Measurements from ENCODE around the gene CDA. TPM values are rescaled to one million over a fixed set of nuclear protein-coding genes. Genes with fewer than 3 reads are reported as not detected.

The CDA gene
- total RNA-seq, 4 donors from 2014 or later: 0.96 to 4.3 (median 3.1) TPM; not detected in 1

- Histone ChIP-seq H3K36me3 (peaks cover 0 to 19% of the 10 kb centered on the region in 2 donors), H3K4me1 (peaks cover 0 to 46% (median 6%) of the 10 kb centered on the region in 3 donors), H3K27ac (peak overlapping the region; percentile 45 to 86 (median 84)), H3K9me3 (no peaks in the 10 kb centered on the region), H3K4me3 (peak overlapping the region; percentile 88 to 93), H3K27me3 (no peaks in the 10 kb centered on the region)
- WGBS, 2 donors (ENCODE audit: low coverage in 1 of 2): 51 to 69% methylated on average over 3 to 4 of the region's 7 CpGs
- no peak for ATAC-seq
- TF ChIP-seq POLR2AphosphoS5 (IDR thresholded peaks at IDR 0.05) (no peak), EP300 (IDR thresholded peaks at IDR 0.05) (no peak), CTCF (IDR thresholded peaks at IDR 0.05) (no peak), POLR2A (IDR thresholded peaks at IDR 0.05) (no peak)
Measured at GRCh38 chr1:20662110-20662475, 73.2 kb downstream of the CDA start.

GRCh38 chr1:20663365-20663764, 74.5 kb downstream of the CDA start:
- H3K4me3 ChIP-seq: no peak overlapping the region
- no peaks in the 10 kb centered on the region for H3K27me3 ChIP-seq
- no peak for TF ChIP-seq CTCF (IDR thresholded peaks at IDR 0.05)
- TF ChIP-seq POLR2AphosphoS5 (IDR thresholded peaks at IDR 0.05): no peak
- no peak for TF ChIP-seq EP300 (IDR thresholded peaks at IDR 0.05)
- TF ChIP-seq POLR2A (IDR thresholded peaks at IDR 0.05): no peak
- peaks cover 0 to 6% of the 10 kb centered on the region in 2 donors for H3K36me3 ChIP-seq
- H3K27ac ChIP-seq: no peak overlapping the region
- H3K4me1 ChIP-seq: peaks cover 0 to 33% (median 6%) of the 10 kb centered on the region in 3 donors
- WGBS, 2 donors (ENCODE audit: low coverage in 1 of 2): 100% methylated on average over 1 of the region's 1 CpG; no CpG with 5 or more reads in 1 of the 2 donors
- ATAC-seq: no peak
- H3K9me3 ChIP-seq: no peaks in the 10 kb centered on the region

GRCh38 chr1:20663969-20664715, 75.2 kb downstream of the CDA start:
- H3K27ac ChIP-seq: no peak overlapping the region
- TF ChIP-seq POLR2A (IDR thresholded peaks at IDR 0.05) (no peak), CTCF (IDR thresholded peaks at IDR 0.05) (no peak), EP300 (IDR thresholded peaks at IDR 0.05) (no peak), POLR2AphosphoS5 (IDR thresholded peaks at IDR 0.05) (no peak)
- H3K4me3 ChIP-seq: no peak overlapping the region
- no peaks in the 10 kb centered on the region for H3K36me3 ChIP-seq
- WGBS, 2 donors (ENCODE audit: low coverage in 1 of 2): 57% methylated on average over 2 of the region's 12 CpGs; no CpG with 5 or more reads in 1 of the 2 donors
- no peaks in the 10 kb centered on the region for H3K27me3 ChIP-seq
- peaks cover 0 to 27% (median 6%) of the 10 kb centered on the region in 3 donors for H3K4me1 ChIP-seq
- no peaks in the 10 kb centered on the region for H3K9me3 ChIP-seq
- no peak for ATAC-seq

GRCh38 chr1:20665726-20666125, 76.8 kb downstream of the CDA start:
- no peak for ATAC-seq
- H3K27ac ChIP-seq: peak overlapping the region in 1 of 4 donors; percentile 21
- H3K36me3 ChIP-seq: no peaks in the 10 kb centered on the region
- 83% methylated on average over 10 of the region's 12 CpGs; no CpG with 5 or more reads in 1 of the 2 donors for WGBS, 2 donors (ENCODE audit: low coverage in 1 of 2)
- H3K9me3 ChIP-seq: no peaks in the 10 kb centered on the region
- no peak overlapping the region for H3K4me3 ChIP-seq
- TF ChIP-seq EP300 (IDR thresholded peaks at IDR 0.05) (no peak), POLR2A (IDR thresholded peaks at IDR 0.05) (no peak), POLR2AphosphoS5 (IDR thresholded peaks at IDR 0.05) (no peak), CTCF (IDR thresholded peaks at IDR 0.05) (no peak)
- H3K27me3 ChIP-seq: no peaks in the 10 kb centered on the region
- peaks cover 0 to 11% (median 0%) of the 10 kb centered on the region in 3 donors for H3K4me1 ChIP-seq

GRCh38 chr1:20666146-20666545, 77.2 kb downstream of the CDA start:
- Histone ChIP-seq H3K9me3 (no peaks in the 10 kb centered on the region), H3K27ac (peak overlapping the region in 2 of 4 donors; percentile 48 to 51), H3K4me3 (no peak overlapping the region), H3K27me3 (no peaks in the 10 kb centered on the region), H3K4me1 (peaks cover 0 to 9% (median 0%) of the 10 kb centered on the region in 3 donors), H3K36me3 (no peaks in the 10 kb centered on the region)
- WGBS, 2 donors (ENCODE audit: low coverage in 1 of 2): no CpG with 5 or more reads among the region's 16 CpGs
- TF ChIP-seq POLR2AphosphoS5 (IDR thresholded peaks at IDR 0.05) (no peak), EP300 (IDR thresholded peaks at IDR 0.05) (no peak), POLR2A (IDR thresholded peaks at IDR 0.05) (no peak), CTCF (IDR thresholded peaks at IDR 0.05) (no peak)
- no peak for ATAC-seq
